ENCODE data around the gene DLK1.

Gene DLK1

DNA sequence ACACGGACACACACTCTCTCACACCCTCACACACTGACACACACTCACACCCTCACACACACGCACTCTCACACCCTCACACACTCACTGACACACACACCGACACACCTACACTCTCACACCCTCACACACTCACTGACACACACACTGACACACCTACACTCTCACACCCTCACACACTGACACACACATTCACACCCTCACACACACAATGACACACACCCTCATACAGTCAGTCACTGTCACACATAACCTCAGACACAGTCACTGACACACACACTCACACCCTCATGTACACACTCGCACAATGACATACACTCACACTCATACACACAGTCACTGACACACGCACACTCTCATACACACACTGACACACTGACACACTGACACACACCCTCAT lies 19.8 kb upstream of the DLK1 start:
- TF ChIP-seq, protein P1, sequence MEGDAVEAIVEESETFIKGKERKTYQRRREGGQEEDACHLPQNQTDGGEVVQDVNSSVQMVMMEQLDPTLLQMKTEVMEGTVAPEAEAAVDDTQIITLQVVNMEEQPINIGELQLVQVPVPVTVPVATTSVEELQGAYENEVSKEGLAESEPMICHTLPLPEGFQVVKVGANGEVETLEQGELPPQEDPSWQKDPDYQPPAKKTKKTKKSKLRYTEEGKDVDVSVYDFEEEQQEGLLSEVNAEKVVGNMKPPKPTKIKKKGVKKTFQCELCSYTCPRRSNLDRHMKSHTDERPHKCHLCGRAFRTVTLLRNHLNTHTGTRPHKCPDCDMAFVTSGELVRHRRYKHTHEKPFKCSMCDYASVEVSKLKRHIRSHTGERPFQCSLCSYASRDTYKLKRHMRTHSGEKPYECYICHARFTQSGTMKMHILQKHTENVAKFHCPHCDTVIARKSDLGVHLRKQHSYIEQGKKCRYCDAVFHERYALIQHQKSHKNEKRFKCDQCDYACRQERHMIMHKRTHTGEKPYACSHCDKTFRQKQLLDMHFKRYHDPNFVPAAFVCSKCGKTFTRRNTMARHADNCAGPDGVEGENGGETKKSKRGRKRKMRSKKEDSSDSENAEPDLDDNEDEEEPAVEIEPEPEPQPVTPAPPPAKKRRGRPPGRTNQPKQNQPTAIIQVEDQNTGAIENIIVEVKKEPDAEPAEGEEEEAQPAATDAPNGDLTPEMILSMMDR (conservative IDR thresholded peaks at IDR 0.05; ENCODE audit: low read length) = no peak
- DNase-seq (ENCODE audit: low read depth) = no peak

GRCh38 chr14:100708425-100709288 lies 18.0 kb upstream of the DLK1 start:
- TF ChIP-seq, protein P1 (conservative IDR thresholded peaks at IDR 0.05; ENCODE audit: low read length) = no peak
- no peak overlapping the region for H3K4me3 ChIP-seq (ENCODE audit: low read length)
- DNase-seq (ENCODE audit: low read depth) = no peak

More for the DNA sequence above, 19.8 kb upstream of the DLK1 start:
- H3K4me3 ChIP-seq (ENCODE audit: low read length) = no peak overlapping the region

DNA sequence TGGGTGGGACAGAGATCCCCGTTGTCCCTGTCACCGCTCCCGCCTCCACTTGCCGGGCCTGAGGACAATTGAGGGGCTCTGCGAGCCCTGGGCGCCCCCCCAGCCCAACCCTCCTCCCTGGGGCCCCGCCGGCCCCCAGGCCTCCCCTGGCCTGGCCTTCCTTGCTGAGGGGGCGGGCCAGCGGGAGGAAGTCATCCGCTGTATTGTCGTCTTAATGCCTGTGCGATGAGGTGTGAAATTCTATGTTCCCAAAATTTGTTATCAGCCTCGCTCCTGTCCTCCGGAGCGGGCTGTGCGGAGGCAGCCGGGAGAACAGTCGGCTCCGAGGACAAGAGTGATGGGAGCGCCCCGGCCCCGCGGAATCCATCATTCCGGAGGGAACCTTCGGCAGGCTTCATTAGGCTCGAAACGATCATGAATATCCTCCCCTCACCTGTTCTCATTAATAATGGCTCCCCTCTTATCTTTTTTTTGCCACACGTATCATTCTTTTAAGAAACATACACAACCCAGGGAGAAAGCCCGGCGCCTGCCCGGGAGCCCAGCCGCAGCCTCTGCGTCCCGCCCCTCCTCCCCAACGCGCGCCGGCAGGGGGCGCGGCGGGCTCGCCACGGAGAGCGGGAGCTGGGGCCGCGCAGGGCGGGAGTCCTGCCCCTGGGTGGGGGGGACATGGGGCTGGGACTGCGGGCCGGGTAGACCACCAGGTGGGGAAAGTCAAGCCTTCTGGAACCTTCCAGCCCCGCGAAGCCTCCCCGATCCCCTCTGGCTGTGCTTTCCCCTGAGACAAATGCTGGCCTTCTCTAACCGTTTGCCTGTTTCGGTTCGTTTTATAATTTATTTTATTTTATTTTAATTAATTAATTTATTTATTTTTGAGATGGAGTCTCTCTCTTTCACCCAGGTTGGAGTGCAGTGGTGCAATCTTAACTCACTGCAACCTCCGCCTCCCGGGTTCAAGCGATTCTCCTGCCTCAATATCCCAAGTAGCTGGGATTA lies 17.1 kb upstream of the DLK1 start:
- TF ChIP-seq, protein P1 (conservative IDR thresholded peaks at IDR 0.05; ENCODE audit: low read length) = no peak
- no peak overlapping the region for H3K4me3 ChIP-seq (ENCODE audit: low read length)
- DNase-seq (ENCODE audit: low read depth) = no peak

DNA sequence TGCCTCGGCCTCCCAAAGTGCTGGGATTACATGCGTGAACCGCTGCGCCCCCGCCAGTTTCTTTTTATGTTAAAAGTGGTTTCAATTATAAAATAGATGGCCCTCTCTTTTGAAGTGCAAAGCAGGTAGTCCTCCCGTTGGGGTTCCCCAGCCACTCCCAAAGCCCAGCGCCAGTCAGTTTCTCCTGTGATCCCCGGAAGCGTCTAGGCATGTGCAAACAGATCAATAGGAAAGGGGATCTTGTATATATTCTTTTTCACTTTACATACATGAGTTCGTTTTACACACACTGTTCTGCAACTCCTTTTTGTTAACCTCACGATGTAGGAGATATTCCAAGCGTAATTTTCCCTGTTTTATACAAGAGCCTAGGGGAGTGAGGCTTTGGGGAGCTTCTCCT lies 16.3 kb upstream of the DLK1 start:
- TF ChIP-seq, protein P1 (conservative IDR thresholded peaks at IDR 0.05; ENCODE audit: low read length) = no peak
- no peak overlapping the region for H3K4me3 ChIP-seq (ENCODE audit: low read length)
- no peak for DNase-seq (ENCODE audit: low read depth)

- DNase-seq (ENCODE audit: low read depth) = no peak
- no peak overlapping the region for H3K4me3 ChIP-seq (ENCODE audit: low read length)
- TF ChIP-seq, protein P1 (conservative IDR thresholded peaks at IDR 0.05; ENCODE audit: low read length) = no peak
Observed at GRCh38 chr14:100710826-100711462, 15.7 kb upstream of the DLK1 start.

- TF ChIP-seq, protein P1 (conservative IDR thresholded peaks at IDR 0.05; ENCODE audit: low read length) = no peak
- DNase-seq (ENCODE audit: low read depth) = no peak
- H3K4me3 ChIP-seq (ENCODE audit: low read length) = no peak overlapping the region
Observed at GRCh38 chr14:100711493-100711892, 15.2 kb upstream of the DLK1 start.

Measured in AG10803 (cell line).